Upper lobe of left lung (tissue), 6 donors: Measurements from ENCODE around the gene FUT4. TPM values are rescaled to one million over a fixed set of nuclear protein-coding genes. Genes with fewer than 3 reads are reported as not detected.
A peak's percentile ranks its signal among the peaks of the same experiment; 100 is the strongest.

Experiments
- ATAC-seq, 2 donors: fragments of 200-7000 bp; cut with Tn5 transposase; one replicate each; pipeline ENCODE4 v1.9.1; 2022; ENCODE audit warnings: mild to moderate bottlenecking in 2 of 2, moderate library complexity in 2 of 2; ENCODE audit not compliant: low FRiP score in 2 of 2
- DNase-seq, 2 donors: peaks; one replicate each; pipeline ENCODE4 v3.0.0-alpha.2; 2019 to 2020
- H3K27ac ChIP-seq, 4 donors: fragments of 200-600 bp; sonication (generic); one replicate each; pipeline ENCODE4 v1.5.1; 2016 to 2019
- H3K27me3 ChIP-seq, 4 donors: fragments of 200-600 bp; sonication (generic); one replicate each; pipeline ENCODE4 v1.5.1; 2017 to 2019
- H3K36me3 ChIP-seq, 4 donors: fragments of 200-600 bp; sonication (generic); one replicate each; pipeline ENCODE4 v1.5.1; 2016 to 2019
- H3K4me1 ChIP-seq, 4 donors: fragments of 200-600 bp; sonication (generic); one replicate each; pipeline ENCODE4 v1.5.1; 2018 to 2019
- H3K4me3 ChIP-seq, 4 donors: fragments of 200-600 bp; sonication (generic); one replicate each; pipeline ENCODE4 v1.5.1; 2017 to 2019; ENCODE audit warnings: mild to moderate bottlenecking in 2 of 4, moderate library complexity in 1 of 4
- H3K9me3 ChIP-seq, 4 donors: fragments of 200-600 bp; sonication (generic); one replicate each; pipeline ENCODE4 v1.5.1; 2018 to 2019
- EP300 ChIP-seq, 4 donors: sonication (generic); formaldehyde crosslinking; IDR thresholded peaks; one replicate each; pipeline ENCODE4 v1.5.1; 2017; ENCODE audit warnings: antibody characterized with exemption in 4 of 4, control low read depth in 2 of 4
- POLR2A ChIP-seq, 4 donors: fragments of 450-650 bp; IDR thresholded peaks; one replicate each; pipeline ENCODE4 v1.5.1; 2016 to 2017; ENCODE audit warnings: antibody characterized with exemption in 4 of 4, mild to moderate bottlenecking in 2 of 4
- POLR2AphosphoS5 ChIP-seq, 2 donors: sonication (generic); formaldehyde crosslinking; IDR thresholded peaks; one replicate each; pipeline ENCODE4 v1.5.1; 2017; ENCODE audit warnings: antibody characterized with exemption in 2 of 2
- WGBS, 2 donors: methylation state at CpG; one replicate each; pipeline ENCODE4 v1.1.5; 2017 to 2018; 5-methylcytosine and 5-hydroxymethylcytosine counted together
- total RNA-seq, 6 donors: library from RNA; depleted of rRNA in 4 of 6; stranded (reverse); fragments of >200 nt in 4 of 6; gene quantifications; one replicate each; pipeline versions ENCODE4 v1.1.0 to v1.2.1, GENCODE V29; 2016 to 2021
- TF ChIP-seq, protein P1 (sequence below), 6 experiments: fragments of 450-650 bp in 4 of 6; fragments of 200-600 bp in 2 of 6; sonication (generic) in 2 of 6; IDR thresholded peaks; one replicate each; pipeline ENCODE4 v1.5.1; 2016 to 2019; ENCODE audit warnings: antibody characterized with exemption in 6 of 6
- donor health status: DM: no; HTN: no; CAD: no; lungs with moderate emphysema.
- donor health status: DM: no; HTN: yes; CAD: no; lungs with severe emphysema.

FUT4 gene, protein sequence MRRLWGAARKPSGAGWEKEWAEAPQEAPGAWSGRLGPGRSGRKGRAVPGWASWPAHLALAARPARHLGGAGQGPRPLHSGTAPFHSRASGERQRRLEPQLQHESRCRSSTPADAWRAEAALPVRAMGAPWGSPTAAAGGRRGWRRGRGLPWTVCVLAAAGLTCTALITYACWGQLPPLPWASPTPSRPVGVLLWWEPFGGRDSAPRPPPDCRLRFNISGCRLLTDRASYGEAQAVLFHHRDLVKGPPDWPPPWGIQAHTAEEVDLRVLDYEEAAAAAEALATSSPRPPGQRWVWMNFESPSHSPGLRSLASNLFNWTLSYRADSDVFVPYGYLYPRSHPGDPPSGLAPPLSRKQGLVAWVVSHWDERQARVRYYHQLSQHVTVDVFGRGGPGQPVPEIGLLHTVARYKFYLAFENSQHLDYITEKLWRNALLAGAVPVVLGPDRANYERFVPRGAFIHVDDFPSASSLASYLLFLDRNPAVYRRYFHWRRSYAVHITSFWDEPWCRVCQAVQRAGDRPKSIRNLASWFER
- total RNA-seq, result 1 to 10 TPM; 5.0 to 9.4 (median 7.0) TPM

DNA sequence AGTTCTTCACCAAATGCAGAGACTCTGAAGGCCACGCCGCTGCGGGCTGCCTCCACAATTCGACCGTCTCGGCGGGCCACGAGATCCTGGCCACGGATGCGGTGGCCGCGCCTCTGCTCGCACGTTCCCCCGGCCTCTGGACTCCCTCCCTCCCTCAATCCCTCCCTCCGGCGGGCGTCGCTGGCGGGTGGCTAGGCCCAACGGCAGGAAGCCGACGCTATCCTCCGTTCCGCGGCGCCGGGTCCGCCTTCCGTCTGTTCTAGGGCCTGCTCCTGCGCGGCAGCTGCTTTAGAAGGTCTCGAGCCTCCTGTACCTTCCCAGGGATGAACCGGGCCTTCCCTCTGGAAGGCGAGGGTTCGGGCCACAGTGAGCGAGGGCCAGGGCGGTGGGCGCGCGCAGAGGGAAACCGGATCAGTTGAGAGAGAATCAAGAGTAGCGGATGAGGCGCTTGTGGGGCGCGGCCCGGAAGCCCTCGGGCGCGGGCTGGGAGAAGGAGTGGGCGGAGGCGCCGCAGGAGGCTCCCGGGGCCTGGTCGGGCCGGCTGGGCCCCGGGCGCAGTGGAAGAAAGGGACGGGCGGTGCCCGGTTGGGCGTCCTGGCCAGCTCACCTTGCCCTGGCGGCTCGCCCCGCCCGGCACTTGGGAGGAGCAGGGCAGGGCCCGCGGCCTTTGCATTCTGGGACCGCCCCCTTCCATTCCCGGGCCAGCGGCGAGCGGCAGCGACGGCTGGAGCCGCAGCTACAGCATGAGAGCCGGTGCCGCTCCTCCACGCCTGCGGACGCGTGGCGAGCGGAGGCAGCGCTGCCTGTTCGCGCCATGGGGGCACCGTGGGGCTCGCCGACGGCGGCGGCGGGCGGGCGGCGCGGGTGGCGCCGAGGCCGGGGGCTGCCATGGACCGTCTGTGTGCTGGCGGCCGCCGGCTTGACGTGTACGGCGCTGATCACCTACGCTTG, at the start of gene FUT4:
FUT4 (plus strand) TSS at position 227 of the 951 bp plus-strand sequence; CDS start at position 440, 213 bp downstream.
- peak; percentile 95 to 96 for ATAC-seq
- 0 to 1% methylated on average over 13 to 90 of the region's 109 CpGs for WGBS, 2 donors
- TF ChIP-seq POLR2A (IDR thresholded peaks at IDR 0.05) (peak in 3 of 4 donors; percentile 53 to 86 (median 85)), EP300 (IDR thresholded peaks at IDR 0.05) (no peak), POLR2AphosphoS5 (IDR thresholded peaks at IDR 0.05) (peak; percentile 74 to 79)
- H3K4me1 ChIP-seq, result peaks cover 35 to 50% (median 43%) of the 10 kb centered on the region in 4 donors
- no peaks in the 10 kb centered on the region for H3K27me3 ChIP-seq
- H3K36me3 ChIP-seq, result no peaks in the 10 kb centered on the region
- peak within 1 kb of the TSS; percentile 93 to 98 (median 97) for H3K27ac ChIP-seq
- H3K9me3 ChIP-seq, result no peaks in the 10 kb centered on the region
- DNase-seq, result peak; percentile 93 to 97
- H3K4me3 ChIP-seq, result peak within 1 kb of the TSS; percentile 32 to 86 (median 78)

DNA sequence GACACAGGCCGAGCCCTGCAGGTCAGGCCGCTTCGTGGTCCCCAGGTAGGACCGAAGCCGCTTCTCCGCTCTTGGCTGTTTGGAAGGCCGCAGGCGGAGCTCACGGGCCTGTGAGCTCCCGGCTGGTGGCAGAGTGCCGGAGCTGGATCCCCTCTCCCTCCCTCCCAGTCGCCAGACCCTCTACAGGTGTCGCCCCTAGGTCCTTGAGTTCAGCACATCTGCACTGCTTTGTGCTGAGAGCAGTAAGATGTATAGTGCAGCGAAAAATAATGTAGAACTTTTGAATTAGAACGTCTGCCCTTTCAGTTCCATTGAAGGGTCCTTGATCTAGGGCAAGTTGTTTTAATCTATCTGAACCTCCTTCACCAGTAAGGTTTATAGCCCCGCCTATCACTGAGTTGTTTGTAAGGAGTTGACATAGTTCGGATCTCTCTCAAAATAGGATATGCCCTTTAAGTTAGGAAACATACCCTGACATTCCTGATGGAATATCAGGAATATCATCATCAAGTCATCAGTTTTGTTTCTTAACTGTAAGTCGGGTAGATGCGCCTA, 49.5 kb upstream of the FUT4 start:
- Histone ChIP-seq H3K27ac (peak overlapping the region; percentile 82 to 89 (median 86)), H3K27me3 (no peaks in the 10 kb centered on the region), H3K9me3 (no peaks in the 10 kb centered on the region), H3K4me3 (peak overlapping the region; percentile 72 to 86 (median 80)), H3K4me1 (peaks cover 19 to 25% (median 21%) of the 10 kb centered on the region in 4 donors), H3K36me3 (peaks cover 9 to 40% (median 18%) of the 10 kb centered on the region in 4 donors)
- ATAC-seq (peak; percentile 81 to 83), DNase-seq (no peak)
- peak in 2 of 4 donors; percentile 11 to 18 for TF ChIP-seq POLR2A (IDR thresholded peaks at IDR 0.05)
- TF ChIP-seq, protein P1, sequence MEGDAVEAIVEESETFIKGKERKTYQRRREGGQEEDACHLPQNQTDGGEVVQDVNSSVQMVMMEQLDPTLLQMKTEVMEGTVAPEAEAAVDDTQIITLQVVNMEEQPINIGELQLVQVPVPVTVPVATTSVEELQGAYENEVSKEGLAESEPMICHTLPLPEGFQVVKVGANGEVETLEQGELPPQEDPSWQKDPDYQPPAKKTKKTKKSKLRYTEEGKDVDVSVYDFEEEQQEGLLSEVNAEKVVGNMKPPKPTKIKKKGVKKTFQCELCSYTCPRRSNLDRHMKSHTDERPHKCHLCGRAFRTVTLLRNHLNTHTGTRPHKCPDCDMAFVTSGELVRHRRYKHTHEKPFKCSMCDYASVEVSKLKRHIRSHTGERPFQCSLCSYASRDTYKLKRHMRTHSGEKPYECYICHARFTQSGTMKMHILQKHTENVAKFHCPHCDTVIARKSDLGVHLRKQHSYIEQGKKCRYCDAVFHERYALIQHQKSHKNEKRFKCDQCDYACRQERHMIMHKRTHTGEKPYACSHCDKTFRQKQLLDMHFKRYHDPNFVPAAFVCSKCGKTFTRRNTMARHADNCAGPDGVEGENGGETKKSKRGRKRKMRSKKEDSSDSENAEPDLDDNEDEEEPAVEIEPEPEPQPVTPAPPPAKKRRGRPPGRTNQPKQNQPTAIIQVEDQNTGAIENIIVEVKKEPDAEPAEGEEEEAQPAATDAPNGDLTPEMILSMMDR (IDR thresholded peaks at IDR 0.05), result no peak
- TF ChIP-seq EP300 (IDR thresholded peaks at IDR 0.05), result no peak
- TF ChIP-seq POLR2AphosphoS5 (IDR thresholded peaks at IDR 0.05), result no peak
- 5 to 8% methylated on average over 11 to 14 of the region's 19 CpGs for WGBS, 2 donors

DNA sequence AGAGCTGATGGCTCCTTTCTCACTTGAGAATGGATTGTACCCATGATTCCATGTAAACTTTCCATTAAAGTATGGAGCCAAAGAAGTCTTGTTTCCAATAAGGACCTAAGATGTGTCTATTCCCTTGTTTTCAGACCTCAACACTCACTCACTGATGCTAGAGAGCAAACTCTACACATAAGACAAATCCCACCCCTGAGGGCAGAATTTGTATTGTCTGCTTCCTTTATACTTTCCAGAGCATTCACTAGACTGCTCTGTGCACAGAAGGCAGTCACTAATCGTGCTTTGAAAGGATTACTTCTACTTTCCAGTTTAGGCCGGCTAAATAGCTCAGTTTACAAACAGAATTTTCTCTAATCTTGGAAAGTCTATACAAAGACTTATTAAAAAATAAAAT, 43.5 kb upstream of the FUT4 start:
- WGBS, 2 donors, result 87 to 95% methylated on average over 2 of the region's 2 CpGs
- H3K27ac ChIP-seq, result no peak overlapping the region
- DNase-seq (no peak), ATAC-seq (no peak)
- no peaks in the 10 kb centered on the region for H3K27me3 ChIP-seq
- no peak overlapping the region for H3K4me3 ChIP-seq
- H3K36me3 ChIP-seq, result peaks cover 9 to 60% (median 25%) of the 10 kb centered on the region in 4 donors
- TF ChIP-seq EP300 (IDR thresholded peaks at IDR 0.05) (no peak), POLR2AphosphoS5 (IDR thresholded peaks at IDR 0.05) (no peak), POLR2A (IDR thresholded peaks at IDR 0.05) (no peak)
- TF ChIP-seq, protein P1 (IDR thresholded peaks at IDR 0.05), result no peak
- peaks cover 1 to 6% (median 3%) of the 10 kb centered on the region in 4 donors for H3K4me1 ChIP-seq
- no peaks in the 10 kb centered on the region for H3K9me3 ChIP-seq

DNA sequence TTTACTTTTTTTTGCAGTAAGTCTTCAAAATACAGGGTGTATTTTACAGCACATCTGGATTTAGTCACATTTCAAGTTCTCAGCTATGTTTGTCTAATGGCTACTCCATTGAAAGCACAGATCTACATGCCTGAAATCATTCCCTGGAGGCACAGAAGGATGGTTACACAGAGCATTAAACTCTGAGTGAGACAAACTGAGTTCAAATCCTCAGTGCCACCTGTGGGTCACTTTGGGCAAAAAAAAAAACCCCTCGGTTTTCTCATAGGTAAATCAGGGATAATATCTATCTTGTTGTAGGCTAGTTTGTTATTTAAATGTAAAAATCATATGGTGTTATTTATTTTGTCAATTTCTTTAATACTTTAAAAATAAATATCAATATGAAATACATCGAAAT, 42.2 kb upstream of the FUT4 start:
- H3K9me3 ChIP-seq, result no peaks in the 10 kb centered on the region
- H3K4me1 ChIP-seq, result no peaks in the 10 kb centered on the region
- H3K27me3 ChIP-seq, result no peaks in the 10 kb centered on the region
- no peak overlapping the region for H3K27ac ChIP-seq
- H3K36me3 ChIP-seq, result peaks cover 9 to 56% (median 25%) of the 10 kb centered on the region in 4 donors
- DNase-seq (no peak), ATAC-seq (no peak)
- no peak overlapping the region for H3K4me3 ChIP-seq
- WGBS, 2 donors, result 72% methylated on average over 2 of the region's 2 CpGs
- no peak for TF ChIP-seq POLR2A (IDR thresholded peaks at IDR 0.05)
- TF ChIP-seq EP300 (IDR thresholded peaks at IDR 0.05), result no peak
- TF ChIP-seq POLR2AphosphoS5 (IDR thresholded peaks at IDR 0.05), result no peak
- TF ChIP-seq, protein P1 (IDR thresholded peaks at IDR 0.05), result no peak
